GM12878 (cell line): ENCODE measurements around the gene MEGF9. TPM values are rescaled to one million over a fixed set of nuclear protein-coding genes. Genes with fewer than 3 reads are reported as not detected.

Source experiments
- ATAC-seq: fragments of 200-7000 bp; cut with Tn5 transposase; 3 replicates; pipeline ENCODE4 v1.9.1; 2020; ENCODE audit warnings: mild to moderate bottlenecking, moderate library complexity
- BruUV-seq: library from RNA; stranded (reverse); fragments of 400-500 nt; replicated peaks from 2 replicates; lab custom pipeline; 2021; lab: Mats Ljungman, UMichigan
- CTCF ChIA-PET: fragments of 300-600 bp; sonication (Branson Sonifier 250); formaldehyde crosslinking; extraction: SDS; loops from one replicate; lab custom pipeline; 2021; ENCODE audit warnings: inconsistent platforms; lab: Yijun Ruan, JAX
- POLR2A ChIA-PET: fragments of 350-600 bp; formaldehyde crosslinking; extraction: SDS; loops from one replicate; lab custom pipeline; 2021; ENCODE audit warnings: inconsistent platforms; lab: Charles Lee
- RAD21 ChIA-PET: fragments of 300-600 bp; sonication (Branson Sonifier 250); formaldehyde crosslinking; loops from one replicate; lab custom pipeline; 2023; ENCODE audit warnings: antibody characterized with exemption; ENCODE audit not compliant: unreplicated experiment; lab: Charles Lee
- SMC1A ChIA-PET: fragments of 300-600 bp; sonication (Branson Sonifier 250); formaldehyde crosslinking; loops from one replicate; lab custom pipeline; 2023; ENCODE audit not compliant: unreplicated experiment, uncharacterized antibody; lab: Charles Lee
- DNase-seq: peaks from one replicate; pipeline ENCODE4 v3.0.0-alpha.2; 2011; ENCODE audit warnings: low read depth, low spot score
- FAIRE-seq: peaks from 3 replicates; lab custom pipeline; 2011; peaks lifted over from hg19 to GRCh38; lab: Jason Lieb, UNC
- H2AFZ ChIP-seq: 2 replicates; pipeline ENCODE4 v1.6.0; 2011; ENCODE audit warnings: low read depth, low read length, control low read depth; ENCODE audit not compliant: control insufficient read depth
- H3K27ac ChIP-seq: 2 replicates; pipeline ENCODE4 v1.5.1; 2011; ENCODE audit warnings: control low read depth; ENCODE audit not compliant: control insufficient read depth, insufficient read depth
- H3K27me3 ChIP-seq, 2 experiments: replicated peaks in 1 of 2; 2 replicates each; pipeline versions ENCODE4 v1.6.0 to v1.6.1; 2011; ENCODE audit warnings: low read length in 1 of 2; ENCODE audit not compliant: control insufficient read depth in 2 of 2, insufficient read depth in 2 of 2
- H3K36me3 ChIP-seq, 2 experiments: 2 replicates each; pipeline ENCODE4 v1.5.1; 2011; ENCODE audit warnings: low read length in 1 of 2; ENCODE audit not compliant: control insufficient read depth in 2 of 2, insufficient read depth in 2 of 2
- H3K4me1 ChIP-seq: 2 replicates; pipeline ENCODE4 v1.6.1; 2011; ENCODE audit warnings: mild to moderate bottlenecking, low read length, moderate library complexity, mixed read lengths; ENCODE audit not compliant: control insufficient read depth, insufficient read depth
- H3K4me2 ChIP-seq: 2 replicates; pipeline ENCODE4 v1.6.0; 2011; ENCODE audit warnings: control low read depth; ENCODE audit not compliant: control insufficient read depth, insufficient read depth
- H3K4me3 ChIP-seq: fragments of 200-600 bp; sonication (generic); 2 replicates; pipeline ENCODE4 v1.5.1; 2016
- H3K79me2 ChIP-seq: 2 replicates; pipeline ENCODE4 v1.6.0; 2011; ENCODE audit warnings: low read length; ENCODE audit not compliant: control insufficient read depth, insufficient read depth
- H3K9ac ChIP-seq: 2 replicates; pipeline ENCODE4 v1.8.0; 2011; ENCODE audit warnings: low read length, control low read depth, mixed read lengths; ENCODE audit not compliant: control insufficient read depth, insufficient read depth
- H3K9me3 ChIP-seq: replicated peaks from 3 replicates; pipeline ENCODE4 v1.5.1; 2011; ENCODE audit warnings: mild to moderate bottlenecking, low read length; ENCODE audit not compliant: control insufficient read depth, insufficient read depth
- H4K20me1 ChIP-seq: 2 replicates; pipeline ENCODE4 v1.6.0; 2011; ENCODE audit not compliant: control insufficient read depth, insufficient read depth
- BHLHE40 ChIP-seq, 2 experiments: fragments of 450-650 bp in 1 of 2; IDR thresholded peaks; 2 replicates each; pipeline ENCODE4 v1.6.1; 2011 to 2017; ENCODE audit warnings: low read depth in 2 of 2, borderline replicate concordance in 1 of 2, improper control_type of control experiment in 1 of 2, low read length in 1 of 2, mild to moderate bottlenecking in 1 of 2
- CHD1 ChIP-seq: IDR thresholded peaks from 2 replicates; pipeline ENCODE4 v1.6.1; 2012; ENCODE audit warnings: low read depth, low read length, improper control_type of control experiment
- E2F8 ChIP-seq: fragments of 450-650 bp; IDR thresholded peaks from 2 replicates; pipeline ENCODE4 v1.6.1; 2018; ENCODE audit warnings: mild to moderate bottlenecking, low read depth, moderate library complexity; ENCODE audit not compliant: partially characterized antibody
- EP300 ChIP-seq, 2 experiments: fragments of 150-350 bp in 1 of 2; IDR thresholded peaks; 2 replicates each; pipeline ENCODE4 v1.6.1; 2011 to 2012; ENCODE audit warnings: low read depth in 2 of 2, low read length in 2 of 2, borderline replicate concordance in 1 of 2, improper control_type of control experiment in 1 of 2, inconsistent platforms in 1 of 2; ENCODE audit not compliant: control insufficient read depth in 1 of 2
- GABPA ChIP-seq: IDR thresholded peaks from 2 replicates; pipeline ENCODE4 v1.6.1; 2014; ENCODE audit warnings: antibody characterized with exemption, low read depth, mild to moderate bottlenecking, inconsistent platforms
- JUND ChIP-seq: IDR thresholded peaks from 2 replicates; pipeline ENCODE4 v1.6.1; 2012; ENCODE audit warnings: low read depth, mild to moderate bottlenecking, low read length, improper control_type of control experiment, moderate library complexity
- MLLT1 ChIP-seq: fragments of 450-650 bp; IDR thresholded peaks from 2 replicates; pipeline ENCODE4 v1.6.1; 2016; ENCODE audit warnings: mild to moderate bottlenecking
- RELB ChIP-seq: fragments of 450-650 bp; IDR thresholded peaks from 2 replicates; pipeline ENCODE4 v1.6.1; 2017; ENCODE audit warnings: low read depth, mild to moderate bottlenecking, moderate library complexity
- TARDBP ChIP-seq: IDR thresholded peaks from 2 replicates; pipeline ENCODE4 v1.6.1; 2016; ENCODE audit warnings: borderline replicate concordance
- ZNF687 ChIP-seq: fragments of 450-650 bp; IDR thresholded peaks from 2 replicates; pipeline ENCODE4 v1.6.1; 2017; ENCODE audit warnings: mild to moderate bottlenecking, moderate library complexity
- whole genome bisulfite sequencing: methylation state at CpG from one replicate; pipeline ENCODE4 v1.1.6; 2016; ENCODE audit warnings: low lambda C conversion rate; ENCODE audit not compliant: insufficient replicate concordance, insufficient coverage; ENCODE audit errors: missing lambda C conversion rate; 5-methylcytosine and 5-hydroxymethylcytosine counted together
- in situ Hi-C: fragments of 300-500 bp; cut with MboI; formaldehyde crosslinking; loops from 9 replicates; pipeline ENCODE4 v1.14.3; 2018; ENCODE audit warnings: mixed read lengths
- intact Hi-C: fragments of 100-400 bp; cut with micrococcal nuclease; formaldehyde crosslinking; loops from one replicate; pipeline ENCODE4 v1.14.2; 2022; ENCODE audit not compliant: unreplicated experiment
- polyA plus RNA-seq, 11 experiments: library from polyadenylated mRNA; depleted of rRNA in 4 of 11; unstranded in 6 of 11; stranded (reverse) in 5 of 11; fragments of >200 nt; fragmentation: Nextera tagmentation in 4 of 11; fragmentation: Illumina TruSeq in 1 of 11; extraction: Ambion mirVana in 4 of 11; extraction: Trizol in 1 of 11; gene quantifications; 1 replicate in 1 of 11; 2 replicates in 10 of 11; pipeline versions ENCODE4 v1.2.1 to v1.2.3, GENCODE V29; 2011 to 2016; ENCODE audit warnings: inconsistent platforms in 2 of 11, missing spikeins in 2 of 11, low read depth in 1 of 11
- total RNA-seq, 4 experiments: library from RNA; depleted of rRNA in 3 of 4; stranded (reverse); fragments of >200 nt in 3 of 4; fragmentation: Illumina TruSeq in 1 of 4; extraction: Trizol in 1 of 4; gene quantifications; 2 replicates each; pipeline versions ENCODE4 v1.2.1 to v1.2.3, GENCODE V29; 2013 to 2021

Gene MEGF9
- total and polyA plus RNA-seq, 10 of the 15 experiments (the other 5 are each of a cell fraction or from before 2014, with no cell fraction given), result 0.71 to 5.1 (median 2.6) TPM

- Histone ChIP-seq H4K20me1 (no peaks in the 10 kb centered on the region), H3K9me3 (no peaks in the 10 kb centered on the region), H2AFZ (peak within 1 kb of the TSS; percentile 100), H3K36me3 (no peaks in the 10 kb centered on the region), H3K4me1 (peaks cover 20% of the 10 kb centered on the region), H3K4me3 (peak within 1 kb of the TSS; percentile 89), H3K4me2 (peak within 1 kb of the TSS; percentile 99), H3K27ac (peak within 1 kb of the TSS; percentile 85), H3K9ac (peak within 1 kb of the TSS; percentile 92), H3K79me2 (peaks cover 34% of the 10 kb centered on the region), H3K27me3 (no peaks in the 10 kb centered on the region)
- 8% methylated on average over 26 of the region's 33 CpGs for WGBS
- RAD21 ChIA-PET, result no interaction called here
- in situ Hi-C loops, result no loop called here
- CTCF ChIA-PET, result interaction anchor here (0.7 kb wide), 1 partner anchor 631 kb away, joined by 3 read pairs; no protein-coding TSS in a partner anchor
- peak; percentile 94 for ATAC-seq
- peak; percentile 94 for FAIRE-seq
- POLR2A ChIA-PET, result interaction anchor here (0.6 kb wide), 1 partner anchor 55 kb away, joined by 5 read pairs; no protein-coding TSS in a partner anchor
- intact Hi-C loops, result loop anchor here (10.0 kb wide), 1 partner anchor 345 kb away; the partner anchor contains the start of gene TRAF1
- SMC1A ChIA-PET, result no interaction called here
- peak; percentile 88 for DNase-seq
- TSS peak; percentile 91 for BruUV-seq
- TF ChIP-seq ZNF687 (peak; percentile 79; the same call in 1 of the 2 replicates), EP300 (IDR thresholded peaks at IDR 0.05; ENCODE audit: borderline replicate concordance in 1 of 2, control insufficient read depth in 1 of 2, low read depth in 2 of 2, low read length in 2 of 2) (0 out of 4 replicates have a peak, but pooled peaks of 1 of the 2 experiments have one; percentile 31), TARDBP (peak; percentile 94), GABPA (peak; percentile 87), RELB (peak; percentile 62), BHLHE40 (IDR thresholded peaks at IDR 0.05; ENCODE audit: borderline replicate concordance in 1 of 2, low read depth in 2 of 2, low read length in 1 of 2) (peak in 1 of 2 experiments; percentile 32; a peak in 1 of 4 replicates), CHD1 (no peak), E2F8 (peak; percentile 96), MLLT1 (peak; percentile 96; the same call in 1 of the 2 replicates), JUND (no peak)
Measured at GRCh38 chr9:120580051-120580896, 134.0 kb downstream of the MEGF9 start, which contains the start of gene CDK5RAP2. Gene CDK5RAP2, minus strand, starts transcription at chr9:120580167. Its CDS starts 189 bp downstream, at chr9:120579978.
